Airway epithelial cell (primary cell): Measurements from ENCODE around the gene PCDHGA6. TPM values are rescaled to one million over a fixed set of nuclear protein-coding genes. Genes with fewer than 3 reads are reported as not detected.

Experiments used
- total RNA-seq: library from RNA; depleted of rRNA; stranded (reverse); fragments of >200 nt; gene quantifications from 2 replicates; pipeline ENCODE4 v1.2.3, GENCODE V29; 2015

PCDHGA6 gene
- total RNA-seq, 1 donor from 2014 or later, result 0.37 TPM

GRCh38 chr5:141407790-141408505 is 34.3 kb downstream of the PCDHGA6 start, which contains the start of gene PCDHGB6:
Gene PCDHGB6 (plus strand): TSS chr5:141408021. CDS start chr5:141408203, 182 bp downstream.

DNA sequence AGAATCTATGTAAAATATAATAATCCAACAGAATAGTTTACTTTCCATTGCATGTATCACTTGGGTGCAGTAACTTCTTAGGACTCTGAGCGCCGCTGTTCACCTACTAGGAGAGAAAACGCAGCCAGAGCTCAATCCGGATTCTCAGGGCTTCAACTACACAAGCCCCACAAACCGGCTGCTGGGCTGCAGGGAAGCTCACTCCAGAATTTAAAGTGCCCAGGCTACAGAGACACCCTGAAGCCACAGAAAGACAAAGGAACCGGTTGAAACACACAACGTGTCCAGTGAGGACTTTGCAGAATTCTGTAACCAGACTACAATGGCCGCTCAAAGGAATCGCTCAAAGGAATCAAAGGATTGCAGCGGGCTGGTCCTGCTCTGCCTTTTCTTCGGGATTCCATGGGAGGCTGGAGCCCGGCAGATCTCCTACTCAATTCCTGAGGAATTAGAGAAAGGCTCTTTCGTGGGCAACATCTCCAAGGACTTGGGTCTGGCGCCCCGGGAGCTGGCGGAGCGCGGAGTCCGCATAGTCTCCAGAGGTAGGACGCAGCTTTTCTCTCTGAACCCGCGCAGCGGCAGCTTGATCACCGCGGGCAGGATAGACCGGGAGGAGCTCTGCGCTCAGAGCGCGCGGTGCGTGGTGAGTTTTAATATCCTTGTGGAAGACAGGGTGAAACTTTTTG is 39.3 kb downstream of the PCDHGA6 start, which contains the start of gene PCDHGA10:
TSS of gene PCDHGA10 (plus strand) at position 134 of the 686 bp plus-strand sequence. CDS start at position 323, 189 bp downstream.

DNA sequence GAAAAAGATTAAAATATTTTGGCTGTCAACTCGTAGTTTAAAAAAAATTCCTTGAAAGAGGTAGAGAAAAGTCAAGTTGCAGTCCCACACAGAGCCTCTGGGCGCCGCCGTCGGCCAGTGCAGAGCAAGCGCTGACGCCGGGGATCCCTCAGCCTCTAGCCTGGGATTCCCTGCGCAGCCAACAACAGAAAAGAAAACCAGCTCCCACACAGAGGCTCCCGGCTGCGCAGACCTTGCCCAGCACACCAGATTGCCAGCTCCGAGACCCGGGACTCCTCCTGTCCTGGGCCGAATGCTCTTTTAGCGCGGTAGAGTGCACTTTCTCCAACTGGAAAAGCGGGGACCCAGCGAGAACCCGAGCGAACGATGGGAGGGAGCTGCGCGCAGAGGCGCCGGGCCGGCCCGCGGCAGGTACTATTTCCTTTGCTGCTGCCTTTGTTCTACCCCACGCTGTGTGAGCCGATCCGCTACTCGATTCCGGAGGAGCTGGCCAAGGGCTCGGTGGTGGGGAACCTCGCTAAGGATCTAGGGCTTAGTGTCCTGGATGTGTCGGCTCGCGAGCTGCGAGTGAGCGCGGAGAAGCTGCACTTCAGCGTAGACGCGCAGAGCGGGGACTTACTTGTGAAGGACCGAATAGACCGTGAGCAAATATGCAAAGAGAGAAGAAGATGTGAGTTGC is 43.9 kb downstream of the PCDHGA6 start, which contains the start of gene PCDHGB7:
TSS of gene PCDHGB7 (plus strand) at position 184 of the 679 bp plus-strand sequence. CDS start at position 367, 183 bp downstream.

GRCh38 chr5:141420855-141421488 is 47.3 kb downstream of the PCDHGA6 start, which contains the start of gene PCDHGA11:
Gene PCDHGA11 (plus strand): TSS chr5:141421051. CDS start chr5:141421228, 177 bp downstream.

Other genes starting within 250 kb of the PCDHGA6 start
- 0.63 TPM in 1 of 2 replicates, not detected in the other for gene PCDHB5, start 238.7 kb upstream of the PCDHGA6 start, total RNA-seq
- gene PCDHB6, start 223.8 kb upstream of the PCDHGA6 start, total RNA-seq, result 0.14 TPM in 1 of 2 replicates, not detected in the other
- gene PCDHB7, start 201.2 kb upstream of the PCDHGA6 start, total RNA-seq, result not detected in 2 replicates
- gene PCDHB8, start 196.1 kb upstream of the PCDHGA6 start, total RNA-seq, result 0.07 TPM in 1 of 2 replicates, not detected in the other
- 0.07 and 0.14 TPM in 2 replicates for gene PCDHB16, start 191.5 kb upstream of the PCDHGA6 start, total RNA-seq
- 0.07 TPM in 1 of 2 replicates, not detected in the other for gene PCDHB9, start 186.7 kb upstream of the PCDHGA6 start, total RNA-seq
- 0.05 and 0.21 TPM in 2 replicates for gene PCDHB10, start 181.5 kb upstream of the PCDHGA6 start, total RNA-seq
- gene PCDHB11, start 174.3 kb upstream of the PCDHGA6 start, total RNA-seq, result 0.09 TPM in 1 of 2 replicates, not detected in the other
- gene PCDHB12, start 165.2 kb upstream of the PCDHGA6 start, total RNA-seq, result 0.05 and 0.07 TPM in 2 replicates
- gene PCDHB13, start 160.0 kb upstream of the PCDHGA6 start, total RNA-seq, result 0.09 and 0.14 TPM in 2 replicates
- gene PCDHB14, start 150.5 kb upstream of the PCDHGA6 start, total RNA-seq, result 0.21 and 0.65 TPM in 2 replicates
- 0.07 and 0.28 TPM in 2 replicates for gene PCDHB15, start 128.5 kb upstream of the PCDHGA6 start, total RNA-seq
- gene SLC25A2, start 69.8 kb upstream of the PCDHGA6 start, total RNA-seq, result not detected in 2 replicates
- 28.8 and 30.0 TPM in 2 replicates for gene TAF7, start 53.1 kb upstream of the PCDHGA6 start, total RNA-seq
- 0.28 TPM in 1 of 2 replicates, not detected in the other for gene PCDHGA1, start 43.4 kb upstream of the PCDHGA6 start, total RNA-seq
- 0.42 and 0.79 TPM in 2 replicates for gene PCDHGA2, start 35.1 kb upstream of the PCDHGA6 start, total RNA-seq
- 0.14 and 0.21 TPM in 2 replicates for gene PCDHGA3, start 30.1 kb upstream of the PCDHGA6 start, total RNA-seq
- gene PCDHGB1, start 23.8 kb upstream of the PCDHGA6 start, total RNA-seq, result 0.07 TPM in 1 of 2 replicates, not detected in the other
- 0.23 and 0.63 TPM in 2 replicates for gene PCDHGA4, start 18.9 kb upstream of the PCDHGA6 start, total RNA-seq
- 0.42 TPM in 1 of 2 replicates, not detected in the other for gene PCDHGB2, start 13.9 kb upstream of the PCDHGA6 start, total RNA-seq
- 0.05 and 0.07 TPM in 2 replicates for gene PCDHGA5, start 9.7 kb upstream of the PCDHGA6 start, total RNA-seq
- 0.35 and 0.46 TPM in 2 replicates for gene PCDHGB3, start 3.6 kb upstream of the PCDHGA6 start, total RNA-seq
- gene PCDHGA7, start 8.9 kb downstream of the PCDHGA6 start, total RNA-seq, result 0.92 and 1.2 TPM in 2 replicates
- 2.2 and 3.0 TPM in 2 replicates for gene PCDHGB4, start 13.8 kb downstream of the PCDHGA6 start, total RNA-seq
- gene PCDHGA8, start 18.7 kb downstream of the PCDHGA6 start, total RNA-seq, result 0.35 and 0.51 TPM in 2 replicates
- gene PCDHGB5, start 24.1 kb downstream of the PCDHGA6 start, total RNA-seq, result 6.1 and 7.2 TPM in 2 replicates
- gene PCDHGA9, start 28.9 kb downstream of the PCDHGA6 start, total RNA-seq, result 1.2 and 1.8 TPM in 2 replicates
- gene PCDHGB6, start 34.1 kb downstream of the PCDHGA6 start, total RNA-seq, result 1.1 and 1.5 TPM in 2 replicates
- gene PCDHGA10, start 39.1 kb downstream of the PCDHGA6 start, total RNA-seq, result 4.7 and 6.2 TPM in 2 replicates
- 3.2 and 4.1 TPM in 2 replicates for gene PCDHGB7, start 43.8 kb downstream of the PCDHGA6 start, total RNA-seq
- 3.3 and 5.2 TPM in 2 replicates for gene PCDHGA11, start 47.2 kb downstream of the PCDHGA6 start, total RNA-seq
- gene PCDHGA12, start 56.6 kb downstream of the PCDHGA6 start, total RNA-seq, result 4.7 and 5.6 TPM in 2 replicates
- gene PCDHGC3, start 102.1 kb downstream of the PCDHGA6 start, total RNA-seq, result 21.0 and 27.2 TPM in 2 replicates
- gene PCDHGC4, start 111.1 kb downstream of the PCDHGA6 start, total RNA-seq, result 0.05 and 0.21 TPM in 2 replicates
- gene PCDHGC5, start 115.2 kb downstream of the PCDHGA6 start, total RNA-seq, result 0.79 and 1.1 TPM in 2 replicates
- gene DIAPH1, start 245.1 kb downstream of the PCDHGA6 start, total RNA-seq, result 91.6 and 106 TPM in 2 replicates